ENCODE measurements around the gene ABO. TPM values are rescaled to one million over a fixed set of nuclear protein-coding genes. Genes with fewer than 3 reads are reported as not detected.
"Not testable (repeated sequence)": the region's sequence is repeated elsewhere in the genome, so short reads cannot be mapped to it uniquely, and the experiment has no call there.

Gene ABO
- total RNA-seq, 2 experiments from 2014 or later: not detected

GRCh38 chr9:133238272-133238850 lies 36.6 kb downstream of the ABO start:
- peak; percentile 47 for DNase-seq
- H3K4me3 Mint-ChIP-seq: peak overlapping the region; percentile 53
- H3K27me3 Mint-ChIP-seq: peaks cover 12% of the 10 kb centered on the region
- no peak overlapping the region for H3K27ac Mint-ChIP-seq
- H3K9me3 Mint-ChIP-seq: no peaks in the 10 kb centered on the region
- POLR2A ChIA-PET: no interaction called here
- peak; percentile 38 for ATAC-seq (ENCODE audit: low read depth)
- peaks cover 10% of the 10 kb centered on the region for H3K4me1 Mint-ChIP-seq
- H3K36me3 Mint-ChIP-seq: no peaks in the 10 kb centered on the region

GRCh38 chr9:133237035-133237731 lies 37.8 kb downstream of the ABO start:
- no peaks in the 10 kb centered on the region for H3K36me3 Mint-ChIP-seq
- no peak overlapping the region for H3K4me3 Mint-ChIP-seq
- peaks cover 10% of the 10 kb centered on the region for H3K4me1 Mint-ChIP-seq
- POLR2A ChIA-PET: no interaction called here
- H3K9me3 Mint-ChIP-seq: no peaks in the 10 kb centered on the region
- H3K27me3 Mint-ChIP-seq: peaks cover 12% of the 10 kb centered on the region
- no peak overlapping the region for H3K27ac Mint-ChIP-seq
- ATAC-seq (ENCODE audit: low read depth): no peak
- no peak for DNase-seq

- H3K4me3 Mint-ChIP-seq; H3K36me3 Mint-ChIP-seq; H3K9me3 Mint-ChIP-seq; ATAC-seq (ENCODE audit: low read depth); POLR2A ChIA-PET; DNase-seq; H3K4me1 Mint-ChIP-seq; H3K27ac Mint-ChIP-seq: not testable (repeated sequence)
- H3K27me3 Mint-ChIP-seq: peaks cover 11% of the 10 kb centered on the region
Observed at GRCh38 chr9:133236291-133237034, 38.5 kb downstream of the ABO start.

- POLR2A ChIA-PET: no interaction called here
- H3K4me1 Mint-ChIP-seq: peaks cover 10% of the 10 kb centered on the region
- ATAC-seq (ENCODE audit: low read depth): no peak
- no peaks in the 10 kb centered on the region for H3K9me3 Mint-ChIP-seq
- no peak for DNase-seq
- no peak overlapping the region for H3K4me3 Mint-ChIP-seq
- H3K36me3 Mint-ChIP-seq: no peaks in the 10 kb centered on the region
- no peak overlapping the region for H3K27ac Mint-ChIP-seq
- H3K27me3 Mint-ChIP-seq: peaks cover 8% of the 10 kb centered on the region
Observed at GRCh38 chr9:133235549-133236222, 39.3 kb downstream of the ABO start.

- Mint-ChIP-seq H3K4me1 (peaks cover 10% of the 10 kb centered on the region), H3K36me3 (no peaks in the 10 kb centered on the region), H3K27ac (no peak overlapping the region), H3K9me3 (no peaks in the 10 kb centered on the region), H3K4me3 (no peak overlapping the region), H3K27me3 (peaks cover 8% of the 10 kb centered on the region)
- DNase-seq: peak; percentile 17
- no peak for ATAC-seq (ENCODE audit: low read depth)
- POLR2A ChIA-PET: no interaction called here
Observed at GRCh38 chr9:133234577-133235322, 40.3 kb downstream of the ABO start.

GRCh38 chr9:133233681-133234432 lies 41.1 kb downstream of the ABO start:
- POLR2A ChIA-PET: no interaction called here
- Mint-ChIP-seq H3K36me3 (no peaks in the 10 kb centered on the region), H3K27me3 (peaks cover 12% of the 10 kb centered on the region), H3K27ac (no peak overlapping the region), H3K4me1 (peaks cover 4% of the 10 kb centered on the region), H3K9me3 (no peaks in the 10 kb centered on the region), H3K4me3 (no peak overlapping the region)
- ATAC-seq (ENCODE audit: low read depth) (no peak), DNase-seq (no peak)

- H3K9me3 Mint-ChIP-seq; H3K4me1 Mint-ChIP-seq; H3K27ac Mint-ChIP-seq; H3K4me3 Mint-ChIP-seq; POLR2A ChIA-PET; ATAC-seq (ENCODE audit: low read depth); DNase-seq; H3K27me3 Mint-ChIP-seq; H3K36me3 Mint-ChIP-seq: not testable (repeated sequence)
Observed at GRCh38 chr9:133231934-133232568, 43.0 kb downstream of the ABO start.

GRCh38 chr9:133230514-133230913 lies 44.5 kb downstream of the ABO start:
- POLR2A ChIA-PET; H3K36me3 Mint-ChIP-seq; ATAC-seq (ENCODE audit: low read depth); H3K9me3 Mint-ChIP-seq; H3K4me3 Mint-ChIP-seq; H3K27me3 Mint-ChIP-seq; H3K4me1 Mint-ChIP-seq; DNase-seq; H3K27ac Mint-ChIP-seq: not testable (repeated sequence)

GRCh38 chr9:133230093-133230492 lies 44.9 kb downstream of the ABO start:
- no peak overlapping the region for H3K4me3 Mint-ChIP-seq
- DNase-seq (no peak), ATAC-seq (ENCODE audit: low read depth) (no peak)
- H3K4me1 Mint-ChIP-seq: no peaks in the 10 kb centered on the region
- POLR2A ChIA-PET: no interaction called here
- peaks cover 5% of the 10 kb centered on the region for H3K27me3 Mint-ChIP-seq
- H3K36me3 Mint-ChIP-seq: no peaks in the 10 kb centered on the region
- H3K27ac Mint-ChIP-seq: no peak overlapping the region
- H3K9me3 Mint-ChIP-seq: no peaks in the 10 kb centered on the region

- POLR2A ChIA-PET; H3K4me1 Mint-ChIP-seq; ATAC-seq (ENCODE audit: low read depth); H3K9me3 Mint-ChIP-seq; H3K4me3 Mint-ChIP-seq; H3K27me3 Mint-ChIP-seq; H3K36me3 Mint-ChIP-seq; H3K27ac Mint-ChIP-seq; DNase-seq: not testable (repeated sequence)
Observed at GRCh38 chr9:133228474-133229193, 46.4 kb downstream of the ABO start.

- H3K4me1 Mint-ChIP-seq; H3K9me3 Mint-ChIP-seq; H3K4me3 Mint-ChIP-seq; H3K27me3 Mint-ChIP-seq; H3K36me3 Mint-ChIP-seq; H3K27ac Mint-ChIP-seq; DNase-seq; ATAC-seq (ENCODE audit: low read depth): not testable (repeated sequence)
- POLR2A ChIA-PET: interaction anchor here (0.6 kb wide), 1 partner anchor 837 kb away, joined by 3 read pairs; no protein-coding TSS in a partner anchor
Observed at GRCh38 chr9:133227996-133228395, 47.0 kb downstream of the ABO start.
